ENCODE measurements around the gene NFATC1. TPM values are rescaled to one million over a fixed set of nuclear protein-coding genes. Genes with fewer than 3 reads are reported as not detected.

The NFATC1 gene
- total and polyA plus RNA-seq, 2 donors from 2014 or later: 4.3 to 17.2 TPM

DNA sequence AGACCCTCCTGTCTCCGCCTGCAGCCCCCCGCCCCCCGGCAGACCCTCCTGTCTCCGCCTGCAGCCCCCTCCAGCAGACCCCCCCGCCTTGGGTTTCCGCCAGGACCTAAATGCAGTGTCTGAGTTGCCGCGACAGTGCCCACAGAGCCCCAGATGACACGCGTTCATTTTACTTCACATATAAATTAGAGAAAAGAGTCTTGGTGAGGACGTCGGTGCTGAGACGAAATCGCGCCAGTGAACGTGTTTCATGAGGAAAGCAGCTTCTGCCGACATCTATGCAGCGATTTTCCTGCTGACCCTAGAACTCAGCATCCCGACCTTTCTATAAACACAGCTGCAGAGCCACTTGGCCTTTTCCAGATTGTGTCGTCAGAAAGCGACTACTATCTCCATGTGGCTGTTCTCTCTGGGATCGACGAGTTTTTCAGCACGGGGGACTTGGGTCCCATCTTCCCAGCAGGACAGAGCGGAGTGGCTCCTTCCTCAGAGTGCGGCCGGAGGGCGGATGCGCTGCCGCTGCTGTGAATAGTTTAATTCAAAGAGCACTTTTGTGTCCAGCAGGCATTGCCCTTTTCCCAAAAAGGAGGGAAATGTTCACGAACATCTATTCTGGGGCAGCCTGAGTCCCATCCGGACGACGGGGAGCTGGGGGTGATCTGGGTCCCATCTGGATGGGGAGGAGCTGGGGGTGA, 136.7 kb downstream of the NFATC1 start:
- TF ChIP-seq, protein P1, sequence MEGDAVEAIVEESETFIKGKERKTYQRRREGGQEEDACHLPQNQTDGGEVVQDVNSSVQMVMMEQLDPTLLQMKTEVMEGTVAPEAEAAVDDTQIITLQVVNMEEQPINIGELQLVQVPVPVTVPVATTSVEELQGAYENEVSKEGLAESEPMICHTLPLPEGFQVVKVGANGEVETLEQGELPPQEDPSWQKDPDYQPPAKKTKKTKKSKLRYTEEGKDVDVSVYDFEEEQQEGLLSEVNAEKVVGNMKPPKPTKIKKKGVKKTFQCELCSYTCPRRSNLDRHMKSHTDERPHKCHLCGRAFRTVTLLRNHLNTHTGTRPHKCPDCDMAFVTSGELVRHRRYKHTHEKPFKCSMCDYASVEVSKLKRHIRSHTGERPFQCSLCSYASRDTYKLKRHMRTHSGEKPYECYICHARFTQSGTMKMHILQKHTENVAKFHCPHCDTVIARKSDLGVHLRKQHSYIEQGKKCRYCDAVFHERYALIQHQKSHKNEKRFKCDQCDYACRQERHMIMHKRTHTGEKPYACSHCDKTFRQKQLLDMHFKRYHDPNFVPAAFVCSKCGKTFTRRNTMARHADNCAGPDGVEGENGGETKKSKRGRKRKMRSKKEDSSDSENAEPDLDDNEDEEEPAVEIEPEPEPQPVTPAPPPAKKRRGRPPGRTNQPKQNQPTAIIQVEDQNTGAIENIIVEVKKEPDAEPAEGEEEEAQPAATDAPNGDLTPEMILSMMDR (IDR thresholded peaks at IDR 0.05; ENCODE audit: borderline replicate concordance, extremely low read depth, insufficient read depth): no peak
- Histone ChIP-seq H3K4me1 (ENCODE audit: control insufficient read depth in 2 of 3, insufficient read depth in 2 of 3, low read depth in 1 of 3, low read length in 3 of 3) (no peaks in the 10 kb centered on the region), H3K36me3 (ENCODE audit: control insufficient read depth in 2 of 3, insufficient read depth in 3 of 3, low read length in 3 of 3) (no peaks in the 10 kb centered on the region), H3K27ac (ENCODE audit: low read depth in 2 of 2, low read length in 2 of 2) (no peak overlapping the region), H3K9ac (ENCODE audit: low read length in 3 of 3) (no peak overlapping the region), H3K9me3 (ENCODE audit: control insufficient read depth in 2 of 3, insufficient read depth in 1 of 3, low read length in 3 of 3) (peaks cover 0 to under 1% (median 0%) of the 10 kb centered on the region in 3 donors), H3K4me3 (ENCODE audit: low read length in 3 of 3) (no peak overlapping the region), H3K27me3 (ENCODE audit: control insufficient read depth, insufficient read depth, low read length) (peaks cover 2% of the 10 kb centered on the region)
- FAIRE-seq (no peak), DNase-seq (peak in 1 of 5 donors; percentile 54)
- intact Hi-C loops (cut with DNase I): no loop called here

DNA sequence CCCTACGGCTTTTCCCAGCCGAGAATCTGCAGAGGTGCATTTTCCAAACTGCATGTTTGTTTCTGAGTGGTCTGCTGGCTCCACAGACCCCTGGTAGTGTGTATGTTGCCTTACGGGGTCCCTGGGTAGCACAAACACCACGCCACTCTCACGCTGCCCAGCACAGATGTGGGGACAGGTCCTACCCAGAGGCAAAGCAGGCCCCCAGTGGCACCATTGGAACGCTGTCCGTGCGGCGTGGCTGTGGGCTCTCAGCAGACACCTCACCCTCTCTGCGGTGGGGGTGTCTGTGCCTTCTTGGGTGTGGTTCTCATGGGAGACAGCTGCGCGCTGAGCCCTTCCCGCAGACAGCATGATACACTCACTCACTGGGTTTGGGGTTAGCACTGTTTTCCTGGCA, 137.4 kb downstream of the NFATC1 start:
- Histone ChIP-seq H3K9ac (ENCODE audit: low read length in 3 of 3) (no peak overlapping the region), H3K27ac (ENCODE audit: low read depth in 2 of 2, low read length in 2 of 2) (no peak overlapping the region), H3K4me3 (ENCODE audit: low read length in 3 of 3) (no peak overlapping the region), H3K36me3 (ENCODE audit: control insufficient read depth in 2 of 3, insufficient read depth in 3 of 3, low read length in 3 of 3) (no peaks in the 10 kb centered on the region), H3K4me1 (ENCODE audit: control insufficient read depth in 2 of 3, insufficient read depth in 2 of 3, low read depth in 1 of 3, low read length in 3 of 3) (no peaks in the 10 kb centered on the region), H3K9me3 (ENCODE audit: control insufficient read depth in 2 of 3, insufficient read depth in 1 of 3, low read length in 3 of 3) (peaks cover 0 to 8% (median 2%) of the 10 kb centered on the region in 3 donors), H3K27me3 (ENCODE audit: control insufficient read depth, insufficient read depth, low read length) (peaks cover 2% of the 10 kb centered on the region)
- intact Hi-C loops (cut with DNase I): no loop called here
- DNase-seq: peak in 1 of 5 donors; percentile 68
- TF ChIP-seq, protein P1 (IDR thresholded peaks at IDR 0.05; ENCODE audit: borderline replicate concordance, extremely low read depth, insufficient read depth): no peak
- no peak for FAIRE-seq

DNA sequence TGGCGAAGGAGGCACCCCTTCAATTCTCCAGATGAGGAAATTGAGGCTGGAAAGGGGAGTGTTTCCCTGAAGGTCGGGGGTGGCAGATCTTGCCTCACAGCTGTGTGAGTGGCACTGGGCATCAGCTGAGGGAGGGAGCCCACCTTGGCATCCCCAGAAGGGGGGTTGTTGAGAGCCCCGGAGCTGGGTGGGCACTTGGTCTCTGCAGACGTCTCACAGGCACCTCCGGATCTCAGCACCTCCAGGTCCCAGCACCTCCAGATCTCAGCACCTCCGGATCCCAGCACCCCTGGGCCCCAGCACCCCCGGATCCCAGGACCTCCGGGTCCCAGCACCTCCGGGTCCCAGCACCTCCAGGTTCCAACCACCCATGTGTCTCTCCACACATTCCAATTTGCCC, 137.9 kb downstream of the NFATC1 start:
- H3K4me1 ChIP-seq (ENCODE audit: control insufficient read depth in 2 of 3, insufficient read depth in 2 of 3, low read depth in 1 of 3, low read length in 3 of 3): no peaks in the 10 kb centered on the region
- TF ChIP-seq, protein P1 (IDR thresholded peaks at IDR 0.05; ENCODE audit: borderline replicate concordance, extremely low read depth, insufficient read depth): no peak
- no peak for FAIRE-seq
- H3K9ac ChIP-seq (ENCODE audit: low read length in 3 of 3): no peak overlapping the region
- no peaks in the 10 kb centered on the region for H3K36me3 ChIP-seq (ENCODE audit: control insufficient read depth in 2 of 3, insufficient read depth in 3 of 3, low read length in 3 of 3)
- no peak overlapping the region for H3K4me3 ChIP-seq (ENCODE audit: low read length in 3 of 3)
- no peak overlapping the region for H3K27ac ChIP-seq (ENCODE audit: low read depth in 2 of 2, low read length in 2 of 2)
- H3K27me3 ChIP-seq (ENCODE audit: control insufficient read depth, insufficient read depth, low read length): peaks cover 2% of the 10 kb centered on the region
- intact Hi-C loops (cut with DNase I): no loop called here
- peak in 1 of 5 donors; percentile 54 for DNase-seq
- peaks cover 0 to 9% (median 2%) of the 10 kb centered on the region in 3 donors for H3K9me3 ChIP-seq (ENCODE audit: control insufficient read depth in 2 of 3, insufficient read depth in 1 of 3, low read length in 3 of 3)

Data from kidney (tissue), 14 donors.